ENCODE results near the gene NLK. TPM values are rescaled to one million over a fixed set of nuclear protein-coding genes. Genes with fewer than 3 reads are reported as not detected.

Gene NLK
- total and polyA plus RNA-seq, 2 of the 13 experiments (the other 11 are each of a cell fraction or from before 2014, with no cell fraction given): 13.4 to 14.6 TPM

DNA sequence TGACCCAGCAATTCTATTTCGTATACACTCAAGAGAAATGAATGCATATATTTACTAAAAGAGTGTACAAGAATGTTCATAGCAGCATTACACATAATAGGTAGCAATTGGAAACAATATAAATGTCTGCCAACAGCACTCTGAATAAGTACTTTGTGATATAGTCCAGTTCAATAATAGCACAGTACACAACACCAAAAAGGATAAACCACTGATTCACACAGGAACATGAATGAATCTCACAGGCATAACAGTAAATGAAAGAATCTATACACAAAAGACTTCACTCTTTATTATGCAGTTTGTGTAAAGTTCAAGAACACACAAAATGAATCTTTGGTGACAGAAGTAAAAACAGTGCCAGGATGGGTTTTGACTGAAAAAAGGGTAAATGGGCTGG lies 86.3 kb downstream of the NLK start:
- no peak for TF ChIP-seq NFAT5 (CRISPR knock-in tag; IDR thresholded peaks at IDR 0.05)
- TF ChIP-seq REL (CRISPR knock-in tag; conservative IDR thresholded peaks at IDR 0.05): no peak
- TF ChIP-seq SP2 (CRISPR knock-in tag; IDR thresholded peaks at IDR 0.05): no peak
- no peak for TF ChIP-seq ZMYM3 (CRISPR knock-in tag; IDR thresholded peaks at IDR 0.05)
- no peak for TF ChIP-seq IKZF1 (IDR thresholded peaks at IDR 0.05)
- TF ChIP-seq CBX1 (IDR thresholded peaks at IDR 0.05; ENCODE audit: low read depth): no peak
- TF ChIP-seq ZBTB2 (CRISPR knock-in tag; IDR thresholded peaks at IDR 0.05; ENCODE audit: low read depth): no peak
- no peak for TF ChIP-seq GTF2F1 (IDR thresholded peaks at IDR 0.05; ENCODE audit: low read length)
- no peak overlapping the region for H3K4me3 ChIP-seq (replicated peaks in 1 of 3; ENCODE audit: insufficient read depth in 1 of 3, low read depth in 2 of 3, low read length in 3 of 3)
- BruUV-seq (replicated peaks): no TSS peak
- H3K9me3 ChIP-seq (ENCODE audit: low read length): no peaks in the 10 kb centered on the region
- H3K79me2 ChIP-seq (ENCODE audit: insufficient read depth, low read length): no peaks in the 10 kb centered on the region
- intact Hi-C loops (cut with micrococcal nuclease; ENCODE audit: unreplicated experiment): no loop called here
- no peaks in the 10 kb centered on the region for H4K20me1 ChIP-seq (ENCODE audit: insufficient read depth, low read length)
- no peaks in the 10 kb centered on the region; a peak in 1 of 5 replicates for H3K27me3 ChIP-seq (ENCODE audit: control insufficient read depth in 1 of 2, insufficient read depth in 2 of 2, low read length in 2 of 2)
- no peak overlapping the region for H2AFZ ChIP-seq (ENCODE audit: low read length)
- ChIA-PET POLR2A (no interaction called here), CTCF (ENCODE audit: low intra/inter-chr PET ratio, low total read pairs) (no interaction called here)
- WGBS (ENCODE audit: low lambda C conversion rate): 97% methylated on average over 1 of the region's 1 CpG
- H3K27ac ChIP-seq (ENCODE audit: extremely low read length, insufficient read depth, low read length): no peak overlapping the region
- no peak overlapping the region for H3K9ac ChIP-seq (ENCODE audit: insufficient read depth, low read depth, low read length)
- FAIRE-seq (no peak), DNase-seq (ENCODE audit: low spot score) (no peak), ATAC-seq (no peak)
- H3K36me3 ChIP-seq (replicated peaks in 1 of 2; ENCODE audit: control insufficient read depth in 1 of 2, insufficient read depth in 2 of 2, low read length in 2 of 2): peaks cover 0 to 4% of the 10 kb centered on the region in 2 experiments; a peak in 1 of 5 replicates
- H3K4me1 ChIP-seq (ENCODE audit: insufficient read depth, low read length): peaks cover 19% of the 10 kb centered on the region
- H3K4me2 ChIP-seq (ENCODE audit: low read depth, low read length): no peak overlapping the region
- in situ Hi-C loops (cut with HindIII; ENCODE audit: extremely low pct_ligation_motif_present, low pct_unique_long_range_greater_than_20kb): loop anchor here (25.0 kb wide), 1 partner anchor 91 kb away; the partner anchor contains the start of gene NLK
